Ascending aorta (tissue), 2 donors: ENCODE data around the gene NUMBL. TPM values are rescaled to one million over a fixed set of nuclear protein-coding genes. Genes with fewer than 3 reads are reported as not detected.

Source experiments
- DNase-seq, 2 donors: peaks; one replicate each; pipeline ENCODE4 v3.0.0-alpha.2; 2019; ENCODE audit warnings: low spot score in 2 of 2
- H3K27ac ChIP-seq, 2 donors: fragments of 200-600 bp; sonication (generic); one replicate each; pipeline ENCODE4 v1.5.1; 2016 to 2017; ENCODE audit warnings: mild to moderate bottlenecking in 1 of 2
- H3K27me3 ChIP-seq: fragments of 200-600 bp; sonication (generic); one replicate; pipeline ENCODE4 v1.5.1; 2017
- H3K36me3 ChIP-seq, 2 donors: fragments of 200-600 bp; sonication (generic); one replicate each; pipeline ENCODE4 v1.5.1; 2016
- H3K4me1 ChIP-seq, 2 donors: fragments of 200-600 bp; sonication (generic); one replicate each; pipeline ENCODE4 v1.5.1; 2016 to 2017; ENCODE audit warnings: mild to moderate bottlenecking in 1 of 2
- H3K4me3 ChIP-seq, 2 donors: fragments of 200-600 bp; sonication (generic); one replicate each; pipeline ENCODE4 v1.5.1; 2016 to 2017; ENCODE audit warnings: mild to moderate bottlenecking in 1 of 2
- H3K9me3 ChIP-seq, 2 donors: fragments of 200-600 bp; sonication (generic); one replicate each; pipeline ENCODE4 v1.5.1; 2016
- intact Hi-C: fragments of 100-400 bp; cut with DNase I; formaldehyde crosslinking; loops from one replicate; pipeline ENCODE4 v1.15.1; 2023
- total RNA-seq: library from RNA; depleted of rRNA; stranded (reverse); fragments of >200 nt; gene quantifications from one replicate; pipeline ENCODE4 v1.1.0, GENCODE V29; 2016
- TF ChIP-seq, protein P1 (sequence below), 3 experiments: fragments of 200-600 bp in 2 of 3; fragments of 450-650 bp in 1 of 3; sonication (generic) in 2 of 3; IDR thresholded peaks; one replicate each; pipeline ENCODE4 v1.5.1; 2016 to 2019; ENCODE audit warnings: antibody characterized with exemption in 3 of 3, mild to moderate bottlenecking in 1 of 3, moderate library complexity in 1 of 3

Gene NUMBL
- total RNA-seq, 1 donor from 2014 or later = 360 TPM

GRCh38 chr19:40703029-40703755 is 12.7 kb upstream of the NUMBL start:
- Histone ChIP-seq H3K27ac (no peak overlapping the region), H3K4me1 (no peaks in the 10 kb centered on the region), H3K27me3 (no peaks in the 10 kb centered on the region), H3K36me3 (peaks cover 74 to 78% of the 10 kb centered on the region in 2 donors), H3K9me3 (no peaks in the 10 kb centered on the region), H3K4me3 (no peak overlapping the region)
- TF ChIP-seq, protein P1, sequence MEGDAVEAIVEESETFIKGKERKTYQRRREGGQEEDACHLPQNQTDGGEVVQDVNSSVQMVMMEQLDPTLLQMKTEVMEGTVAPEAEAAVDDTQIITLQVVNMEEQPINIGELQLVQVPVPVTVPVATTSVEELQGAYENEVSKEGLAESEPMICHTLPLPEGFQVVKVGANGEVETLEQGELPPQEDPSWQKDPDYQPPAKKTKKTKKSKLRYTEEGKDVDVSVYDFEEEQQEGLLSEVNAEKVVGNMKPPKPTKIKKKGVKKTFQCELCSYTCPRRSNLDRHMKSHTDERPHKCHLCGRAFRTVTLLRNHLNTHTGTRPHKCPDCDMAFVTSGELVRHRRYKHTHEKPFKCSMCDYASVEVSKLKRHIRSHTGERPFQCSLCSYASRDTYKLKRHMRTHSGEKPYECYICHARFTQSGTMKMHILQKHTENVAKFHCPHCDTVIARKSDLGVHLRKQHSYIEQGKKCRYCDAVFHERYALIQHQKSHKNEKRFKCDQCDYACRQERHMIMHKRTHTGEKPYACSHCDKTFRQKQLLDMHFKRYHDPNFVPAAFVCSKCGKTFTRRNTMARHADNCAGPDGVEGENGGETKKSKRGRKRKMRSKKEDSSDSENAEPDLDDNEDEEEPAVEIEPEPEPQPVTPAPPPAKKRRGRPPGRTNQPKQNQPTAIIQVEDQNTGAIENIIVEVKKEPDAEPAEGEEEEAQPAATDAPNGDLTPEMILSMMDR (IDR thresholded peaks at IDR 0.05) = no peak
- DNase-seq = no peak
- intact Hi-C loops = no loop called here

DNA sequence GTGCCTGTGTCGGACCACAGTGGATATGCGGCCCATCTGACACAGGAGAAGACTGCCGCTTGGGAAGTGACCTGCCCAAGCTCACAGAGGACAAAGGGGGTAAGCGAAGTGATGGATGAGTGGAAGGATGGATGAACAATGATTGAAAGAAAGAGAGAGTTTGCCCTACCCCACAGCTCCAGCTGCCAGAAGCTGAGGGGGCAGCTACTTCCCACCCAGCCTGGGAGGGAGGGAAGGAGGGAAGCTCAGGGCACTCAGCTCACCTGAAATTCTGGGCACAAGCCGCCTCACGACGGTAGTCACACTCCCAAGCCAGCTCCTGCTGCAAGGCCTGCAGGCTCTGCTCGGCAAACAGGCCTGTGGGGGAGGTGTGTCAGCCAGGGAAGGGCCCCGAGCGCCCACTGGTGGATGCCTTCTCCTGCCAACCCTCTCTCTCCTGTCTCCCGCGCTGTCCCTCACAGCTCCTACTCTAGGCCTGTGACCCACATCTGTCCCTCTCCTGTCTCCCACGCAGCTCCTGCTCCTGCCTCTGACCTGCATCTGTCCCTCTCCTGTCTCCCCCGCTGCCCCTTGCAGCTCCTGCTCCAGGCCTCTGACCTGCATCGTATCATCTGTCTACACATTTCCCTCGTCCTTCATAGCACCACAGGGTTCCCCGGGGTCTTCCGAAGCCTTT is 12.0 kb upstream of the NUMBL start:
- Histone ChIP-seq H3K36me3 (peaks cover 67 to 78% of the 10 kb centered on the region in 2 donors), H3K27me3 (no peaks in the 10 kb centered on the region), H3K9me3 (no peaks in the 10 kb centered on the region), H3K4me3 (no peak overlapping the region), H3K27ac (no peak overlapping the region), H3K4me1 (no peaks in the 10 kb centered on the region)
- DNase-seq = no peak
- intact Hi-C loops = no loop called here
- TF ChIP-seq, protein P1 (IDR thresholded peaks at IDR 0.05) = no peak

DNA sequence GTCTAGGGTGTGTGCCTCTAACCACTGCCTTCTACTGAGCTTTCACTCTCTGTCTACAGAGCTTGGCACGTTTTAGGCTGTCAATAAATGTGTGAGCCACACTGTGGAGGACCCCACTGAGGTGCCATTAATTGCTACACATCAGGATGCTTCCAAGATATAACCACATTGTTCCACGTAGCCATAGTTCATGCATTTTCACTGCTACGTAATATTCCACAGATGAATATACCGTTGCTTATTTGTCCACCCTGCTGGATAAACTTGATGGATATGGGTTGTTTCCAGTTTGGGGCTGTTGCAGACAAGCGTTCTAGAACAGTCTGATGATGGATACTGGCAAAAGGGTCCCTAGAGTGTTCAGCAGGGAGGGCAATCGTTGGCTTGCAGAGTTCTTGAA is 11.3 kb upstream of the NUMBL start:
- peaks cover 66 to 78% of the 10 kb centered on the region in 2 donors for H3K36me3 ChIP-seq
- no peaks in the 10 kb centered on the region for H3K9me3 ChIP-seq
- H3K4me1 ChIP-seq = no peaks in the 10 kb centered on the region
- TF ChIP-seq, protein P1 (IDR thresholded peaks at IDR 0.05) = no peak
- intact Hi-C loops = no loop called here
- H3K4me3 ChIP-seq = no peak overlapping the region
- no peak overlapping the region for H3K27ac ChIP-seq
- DNase-seq = no peak
- no peaks in the 10 kb centered on the region for H3K27me3 ChIP-seq

DNA sequence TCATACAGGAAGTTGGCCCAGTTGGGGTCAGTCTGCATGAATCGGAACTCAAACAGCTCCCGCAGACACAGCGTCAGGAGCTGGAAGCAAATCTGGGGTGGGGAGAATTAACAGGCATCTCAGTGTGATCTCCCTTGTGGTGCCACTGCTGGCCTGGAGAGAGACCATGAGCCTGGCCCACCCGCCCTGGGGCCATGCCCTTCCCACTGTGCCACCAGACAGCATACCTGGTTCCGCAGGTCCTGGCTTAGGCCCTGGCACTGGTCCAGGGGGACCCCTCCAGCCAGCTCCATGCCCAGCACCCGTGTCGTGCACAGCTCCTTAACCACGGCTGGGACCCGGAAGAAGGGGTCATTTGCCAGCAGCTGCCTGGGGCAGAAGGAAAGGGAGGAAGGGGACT is 9.6 kb upstream of the NUMBL start:
- Histone ChIP-seq H3K4me3 (no peak overlapping the region), H3K9me3 (no peaks in the 10 kb centered on the region), H3K36me3 (peaks cover 56 to 70% of the 10 kb centered on the region in 2 donors), H3K27ac (no peak overlapping the region), H3K4me1 (no peaks in the 10 kb centered on the region), H3K27me3 (no peaks in the 10 kb centered on the region)
- TF ChIP-seq, protein P1 (IDR thresholded peaks at IDR 0.05) = no peak
- intact Hi-C loops = no loop called here
- no peak for DNase-seq

DNA sequence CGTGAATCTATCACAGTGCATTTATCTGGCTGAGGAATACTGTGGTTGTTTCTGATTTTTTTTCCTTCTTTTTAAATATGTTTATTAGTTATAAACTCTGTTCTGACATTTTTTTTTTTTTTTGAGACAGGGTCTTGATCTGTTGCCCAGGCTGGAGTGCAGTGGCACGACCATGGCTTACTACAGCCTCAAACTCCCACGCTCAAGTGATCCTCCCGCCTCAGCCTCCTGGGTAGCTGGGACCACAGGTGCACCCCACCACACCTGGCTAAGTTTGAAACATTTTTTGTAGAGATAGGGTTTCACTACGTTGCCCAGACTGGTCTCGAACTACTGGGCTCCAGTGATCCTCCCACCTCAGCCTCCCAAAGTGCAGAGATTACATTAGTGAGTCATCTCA is 6.6 kb upstream of the NUMBL start:
- H3K36me3 ChIP-seq = peaks cover 30 to 50% of the 10 kb centered on the region in 2 donors
- no peak for DNase-seq
- H3K4me3 ChIP-seq = no peak overlapping the region
- no peaks in the 10 kb centered on the region for H3K9me3 ChIP-seq
- no peaks in the 10 kb centered on the region for H3K4me1 ChIP-seq
- no peak overlapping the region for H3K27ac ChIP-seq
- intact Hi-C loops = no loop called here
- TF ChIP-seq, protein P1 (IDR thresholded peaks at IDR 0.05) = no peak
- H3K27me3 ChIP-seq = no peaks in the 10 kb centered on the region
